Measurements from ENCODE around the gene ORM2.

DNA sequence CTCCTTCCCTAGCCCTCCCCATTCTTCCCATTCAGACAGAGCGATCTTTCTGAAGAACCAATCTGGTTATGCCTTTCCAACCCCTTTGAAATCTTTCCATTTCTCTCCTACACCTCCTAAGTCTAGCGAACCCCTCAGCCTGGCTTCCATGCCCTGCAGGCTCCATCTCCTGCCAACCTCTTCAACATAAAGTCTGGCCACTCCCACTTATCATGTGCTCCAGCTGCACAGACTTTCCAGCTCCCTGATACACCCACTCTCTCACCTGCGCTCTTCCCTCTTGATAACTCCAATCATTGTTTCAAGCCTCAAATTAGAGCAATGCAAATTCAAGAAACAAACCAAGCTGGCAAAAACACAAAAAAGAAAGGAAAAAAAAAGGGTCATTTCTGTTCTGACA is 10.5 kb upstream of the ORM2 start:
- no peak for TF ChIP-seq CTCF (IDR thresholded peaks at IDR 0.05)
- no peak for TF ChIP-seq POLR2A (IDR thresholded peaks at IDR 0.05)

Measured in stomach (tissue), 4 donors.